ENCODE data around the gene CAVIN2. TPM values are rescaled to one million over a fixed set of nuclear protein-coding genes. Genes with fewer than 3 reads are reported as not detected.

Gene CAVIN2
- total RNA-seq, 1 experiment from 2014 or later: not detected

DNA sequence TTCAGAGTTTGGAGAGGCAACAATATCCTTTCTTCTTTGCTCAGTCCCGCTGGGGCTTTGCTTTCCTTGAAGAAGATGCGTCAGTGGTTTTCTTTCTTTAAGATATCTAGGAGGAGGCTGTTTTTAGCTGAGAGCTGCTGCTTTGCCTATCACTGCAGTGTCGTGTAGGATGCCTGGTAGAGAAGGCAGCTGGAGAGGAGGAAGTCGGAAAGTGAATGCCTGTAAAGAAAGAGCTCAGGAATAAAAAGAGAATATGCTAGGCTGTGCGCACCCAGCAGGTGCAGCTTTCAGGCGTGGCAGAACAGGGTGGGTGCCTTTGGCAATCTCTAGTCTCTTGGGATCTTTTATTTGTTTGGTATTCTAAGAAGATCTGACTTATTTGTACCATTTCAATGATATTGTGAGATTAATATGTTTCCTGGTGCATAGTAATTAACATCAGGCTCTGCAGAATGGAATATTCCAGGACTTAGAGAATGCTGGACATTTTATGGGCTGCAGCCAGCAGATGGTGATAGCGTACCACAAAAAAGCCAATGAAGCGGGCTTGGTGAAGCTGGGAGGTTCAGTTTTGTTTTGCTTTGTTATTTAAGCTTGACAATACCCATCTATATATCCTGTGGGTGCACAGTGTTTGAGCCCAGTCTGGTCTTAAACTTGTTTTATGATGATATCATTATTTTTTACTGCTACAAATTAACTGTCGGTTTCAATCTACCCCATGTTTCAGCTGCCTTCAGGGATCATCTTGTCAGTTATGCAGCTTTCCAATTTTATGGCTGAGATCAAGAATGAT lies 34.9 kb downstream of the CAVIN2 start:
- TF ChIP-seq, protein P1, sequence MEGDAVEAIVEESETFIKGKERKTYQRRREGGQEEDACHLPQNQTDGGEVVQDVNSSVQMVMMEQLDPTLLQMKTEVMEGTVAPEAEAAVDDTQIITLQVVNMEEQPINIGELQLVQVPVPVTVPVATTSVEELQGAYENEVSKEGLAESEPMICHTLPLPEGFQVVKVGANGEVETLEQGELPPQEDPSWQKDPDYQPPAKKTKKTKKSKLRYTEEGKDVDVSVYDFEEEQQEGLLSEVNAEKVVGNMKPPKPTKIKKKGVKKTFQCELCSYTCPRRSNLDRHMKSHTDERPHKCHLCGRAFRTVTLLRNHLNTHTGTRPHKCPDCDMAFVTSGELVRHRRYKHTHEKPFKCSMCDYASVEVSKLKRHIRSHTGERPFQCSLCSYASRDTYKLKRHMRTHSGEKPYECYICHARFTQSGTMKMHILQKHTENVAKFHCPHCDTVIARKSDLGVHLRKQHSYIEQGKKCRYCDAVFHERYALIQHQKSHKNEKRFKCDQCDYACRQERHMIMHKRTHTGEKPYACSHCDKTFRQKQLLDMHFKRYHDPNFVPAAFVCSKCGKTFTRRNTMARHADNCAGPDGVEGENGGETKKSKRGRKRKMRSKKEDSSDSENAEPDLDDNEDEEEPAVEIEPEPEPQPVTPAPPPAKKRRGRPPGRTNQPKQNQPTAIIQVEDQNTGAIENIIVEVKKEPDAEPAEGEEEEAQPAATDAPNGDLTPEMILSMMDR (IDR thresholded peaks at IDR 0.05; ENCODE audit: insufficient read depth in 1 of 2, low read depth in 1 of 2, low read length in 1 of 2, severe bottlenecking in 1 of 2, unreplicated experiment in 1 of 2): peak; percentile 79 to 82
- intact Hi-C loops (cut with micrococcal nuclease; ENCODE audit: unreplicated experiment): loop anchor here (1.0 to 5.0 kb wide), 7 partner anchors 53 to 474 kb away; no protein-coding TSS in a partner anchor
- H3K4me3 Mint-ChIP-seq (ENCODE audit: unreplicated experiment): no peak overlapping the region
- Histone ChIP-seq H3K4me1 (no peaks in the 10 kb centered on the region), H3K27me3 (replicated peaks; ENCODE audit: control insufficient read depth, insufficient read depth, low read length) (no peaks in the 10 kb centered on the region), H3K36me3 (ENCODE audit: control insufficient read depth, insufficient read depth, low read length) (no peaks in the 10 kb centered on the region), H3K9me3 (no peaks in the 10 kb centered on the region), H3K4me3 (ENCODE audit: low read depth, low read length) (no peak overlapping the region)
- ChIA-PET POLR2A (no interaction called here), CTCF (interaction anchor here (0.6 to 2.7 kb wide), 15 partner anchors 10 to 767 kb away, joined by 3 to 89 read pairs (median 5); no protein-coding TSS in a partner anchor)
- no peaks in the 10 kb centered on the region for H3K4me1 Mint-ChIP-seq (ENCODE audit: low read depth, unreplicated experiment)
- DNase-seq: peak; percentile 58 to 70
- no peaks in the 10 kb centered on the region for H3K9me3 Mint-ChIP-seq (ENCODE audit: unreplicated experiment)
- no peaks in the 10 kb centered on the region for H3K36me3 Mint-ChIP-seq (ENCODE audit: insufficient read depth, unreplicated experiment)
- no peak overlapping the region for H3K27ac Mint-ChIP-seq (ENCODE audit: unreplicated experiment)
- no peaks in the 10 kb centered on the region for H3K27me3 Mint-ChIP-seq (ENCODE audit: insufficient read depth, unreplicated experiment)
- no TSS peak for BruUV-seq (replicated peaks)

DNA sequence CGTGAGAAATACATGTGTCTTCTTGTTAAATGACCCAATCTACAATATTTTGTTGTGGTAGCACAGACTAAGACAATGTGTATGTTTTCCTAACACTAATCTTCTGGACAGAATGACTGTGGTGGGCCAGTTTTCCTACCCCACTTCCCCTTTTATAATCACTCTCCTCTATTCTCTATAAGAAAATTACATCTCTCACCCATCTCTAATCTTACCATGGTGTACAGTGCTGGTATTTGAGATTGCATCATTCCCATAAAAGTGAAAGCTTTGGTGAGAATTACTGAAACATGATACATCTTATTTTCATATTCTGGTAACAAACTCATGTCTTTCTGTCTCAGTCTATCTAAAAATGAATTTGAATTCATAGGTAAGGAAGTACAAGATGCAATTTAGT lies 40.5 kb downstream of the CAVIN2 start:
- TF ChIP-seq, protein P1 (IDR thresholded peaks at IDR 0.05; ENCODE audit: insufficient read depth in 1 of 2, low read depth in 1 of 2, low read length in 1 of 2, severe bottlenecking in 1 of 2, unreplicated experiment in 1 of 2): no peak
- no peaks in the 10 kb centered on the region for H3K36me3 ChIP-seq (ENCODE audit: control insufficient read depth, insufficient read depth, low read length)
- H3K4me1 ChIP-seq: peaks cover 23% of the 10 kb centered on the region
- H3K9me3 Mint-ChIP-seq (ENCODE audit: unreplicated experiment): peaks cover 10% of the 10 kb centered on the region
- ChIA-PET POLR2A (no interaction called here), CTCF (no interaction called here)
- H3K27me3 ChIP-seq (replicated peaks; ENCODE audit: control insufficient read depth, insufficient read depth, low read length): no peaks in the 10 kb centered on the region
- intact Hi-C loops (cut with micrococcal nuclease; ENCODE audit: unreplicated experiment): no loop called here
- DNase-seq: no peak
- H3K27ac Mint-ChIP-seq (ENCODE audit: unreplicated experiment): no peak overlapping the region
- no peak overlapping the region for H3K4me3 Mint-ChIP-seq (ENCODE audit: unreplicated experiment)
- no peaks in the 10 kb centered on the region for H3K27me3 Mint-ChIP-seq (ENCODE audit: insufficient read depth, unreplicated experiment)
- H3K4me3 ChIP-seq (ENCODE audit: low read depth, low read length): no peak overlapping the region
- H3K9me3 ChIP-seq: no peaks in the 10 kb centered on the region
- BruUV-seq (replicated peaks): no TSS peak
- peaks cover 7% of the 10 kb centered on the region for H3K36me3 Mint-ChIP-seq (ENCODE audit: insufficient read depth, unreplicated experiment)
- H3K4me1 Mint-ChIP-seq (ENCODE audit: low read depth, unreplicated experiment): peaks cover 16% of the 10 kb centered on the region

DNA sequence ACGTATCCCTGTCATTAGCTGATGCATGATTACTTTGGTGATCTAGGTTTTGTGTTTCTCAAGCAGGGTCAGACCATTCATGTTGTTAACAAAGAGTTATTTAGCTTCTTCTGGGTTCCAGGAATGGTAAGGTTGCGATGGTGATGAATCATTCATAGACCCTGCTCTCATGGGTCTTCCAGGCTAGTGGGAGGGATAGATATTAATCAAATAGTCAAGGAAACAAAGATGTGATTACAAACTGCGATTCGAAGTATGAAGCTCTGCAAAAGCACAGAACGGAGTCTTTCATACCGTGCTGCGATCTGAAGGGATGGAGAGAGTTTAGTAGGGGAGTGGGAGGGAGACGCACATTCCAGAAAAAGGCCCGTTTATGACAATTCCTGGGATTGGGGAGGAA lies 42.1 kb downstream of the CAVIN2 start:
- intact Hi-C loops (cut with micrococcal nuclease; ENCODE audit: unreplicated experiment): no loop called here

More for the DNA sequence above, 42.1 kb downstream of the CAVIN2 start:
- no peak for DNase-seq
- H3K9me3 ChIP-seq: no peaks in the 10 kb centered on the region
- Mint-ChIP-seq H3K4me1 (ENCODE audit: low read depth, unreplicated experiment) (peaks cover 23% of the 10 kb centered on the region), H3K27me3 (ENCODE audit: insufficient read depth, unreplicated experiment) (no peaks in the 10 kb centered on the region), H3K27ac (ENCODE audit: unreplicated experiment) (no peak overlapping the region), H3K9me3 (ENCODE audit: unreplicated experiment) (peaks cover 15% of the 10 kb centered on the region), H3K36me3 (ENCODE audit: insufficient read depth, unreplicated experiment) (peaks cover 7% of the 10 kb centered on the region), H3K4me3 (ENCODE audit: unreplicated experiment) (no peak overlapping the region)
- TF ChIP-seq, protein P1 (IDR thresholded peaks at IDR 0.05; ENCODE audit: insufficient read depth in 1 of 2, low read depth in 1 of 2, low read length in 1 of 2, severe bottlenecking in 1 of 2, unreplicated experiment in 1 of 2): no peak
- BruUV-seq (replicated peaks): no TSS peak
- H3K36me3 ChIP-seq (ENCODE audit: control insufficient read depth, insufficient read depth, low read length): no peaks in the 10 kb centered on the region
- CTCF ChIA-PET: interaction anchor here (0.5 kb wide), 1 partner anchor 1143 kb away, joined by 3 read pairs; no protein-coding TSS in a partner anchor
- POLR2A ChIA-PET: no interaction called here
- H3K4me3 ChIP-seq (ENCODE audit: low read depth, low read length): no peak overlapping the region
- no peaks in the 10 kb centered on the region for H3K27me3 ChIP-seq (replicated peaks; ENCODE audit: control insufficient read depth, insufficient read depth, low read length)
- peaks cover 29% of the 10 kb centered on the region for H3K4me1 ChIP-seq
